ENCODE data around the gene SGPP2.

The SGPP2 gene

DNA sequence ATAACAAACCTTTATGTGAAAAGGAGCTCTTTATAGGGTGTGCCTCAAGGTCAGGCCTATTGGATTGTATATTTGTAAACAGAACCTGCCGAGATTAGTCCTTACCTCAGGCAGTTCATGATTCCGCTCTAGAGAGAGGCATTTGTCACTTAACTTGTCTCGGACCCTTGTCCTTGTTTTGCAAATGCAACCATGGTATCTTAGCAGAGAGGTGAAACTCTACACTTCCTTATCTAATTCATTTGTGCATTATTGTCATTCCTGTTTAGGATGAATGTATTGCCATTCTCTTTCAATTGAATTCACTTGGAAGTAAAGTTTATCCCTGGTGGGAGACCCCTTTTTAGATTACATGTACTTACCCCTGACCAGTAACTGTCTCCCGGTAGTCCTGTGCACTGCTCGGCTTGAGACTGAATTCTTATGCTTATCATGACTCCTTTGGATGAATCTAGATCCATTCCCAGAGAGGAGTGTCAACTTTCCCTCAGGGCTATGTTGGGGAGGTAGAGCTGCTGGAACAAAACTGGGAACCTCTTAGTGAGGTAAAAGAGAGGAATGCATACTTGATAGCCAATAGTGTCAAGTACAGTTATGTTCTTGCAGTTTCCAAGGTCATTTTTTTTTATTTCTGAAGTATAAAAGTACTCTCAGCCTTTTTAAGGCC lies 46.6 kb downstream of the SGPP2 start:
- DNase-seq (ENCODE audit: low read depth in 2 of 2) = no peak

DNA sequence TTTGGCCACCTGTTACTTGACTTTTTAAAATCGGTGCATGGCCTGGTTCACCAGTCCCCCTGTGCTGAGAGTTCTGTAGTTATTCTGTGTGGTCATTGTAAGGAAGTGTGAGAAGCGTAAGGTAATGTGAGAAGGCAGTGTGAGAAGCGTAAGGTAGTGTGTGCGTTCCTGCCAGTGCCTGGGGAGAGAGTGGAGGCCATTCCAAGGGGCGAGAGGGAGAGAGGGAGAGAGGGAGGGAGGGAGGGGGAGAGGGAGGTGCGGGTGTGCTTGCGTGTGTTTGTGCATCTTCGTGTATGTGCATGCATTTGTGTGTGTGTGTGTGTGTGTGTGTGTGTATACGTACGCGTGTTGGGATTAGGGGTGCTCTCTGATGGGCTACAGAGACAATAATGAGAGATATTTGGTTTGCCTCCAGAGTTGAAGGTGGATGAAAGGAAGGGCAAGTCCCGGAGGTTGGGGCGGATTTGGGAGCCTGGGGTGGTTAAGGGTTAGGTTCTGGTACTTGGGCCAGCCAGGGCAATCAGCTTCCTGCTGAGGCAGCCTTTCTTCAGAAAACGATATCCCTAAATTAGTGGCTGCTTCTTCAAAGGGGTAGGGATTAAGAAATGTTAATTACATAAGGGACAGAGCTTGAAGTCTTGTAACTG lies 53.7 kb downstream of the SGPP2 start:
- no peak for DNase-seq (ENCODE audit: low read depth in 2 of 2)

GRCh38 chr2:222479859-222480258 lies 55.5 kb downstream of the SGPP2 start:
- DNase-seq (ENCODE audit: low read depth in 2 of 2) = no peak

DNA sequence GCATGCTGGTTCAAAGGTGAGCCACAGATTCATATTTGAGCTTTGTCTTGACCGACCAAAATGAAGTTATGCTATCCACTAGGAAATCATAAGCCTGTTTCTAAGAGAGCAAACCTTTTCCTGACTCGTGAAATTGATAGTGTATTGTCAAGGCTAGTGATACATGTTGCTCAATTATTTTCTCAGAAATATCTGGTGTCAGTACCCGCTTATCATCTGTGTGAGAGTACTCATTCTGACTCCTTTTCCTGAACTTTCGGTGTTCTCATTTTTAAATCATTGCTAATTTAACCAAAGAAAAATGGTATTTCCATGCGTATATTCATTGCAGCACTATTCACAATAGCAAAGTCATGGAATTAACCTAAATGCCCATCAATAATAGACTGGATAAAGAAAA lies 56.2 kb downstream of the SGPP2 start:
- DNase-seq (ENCODE audit: low read depth in 2 of 2) = no peak

GRCh38 chr2:222481941-222482340 lies 57.6 kb downstream of the SGPP2 start:
- DNase-seq (ENCODE audit: low read depth in 2 of 2) = no peak

DNA sequence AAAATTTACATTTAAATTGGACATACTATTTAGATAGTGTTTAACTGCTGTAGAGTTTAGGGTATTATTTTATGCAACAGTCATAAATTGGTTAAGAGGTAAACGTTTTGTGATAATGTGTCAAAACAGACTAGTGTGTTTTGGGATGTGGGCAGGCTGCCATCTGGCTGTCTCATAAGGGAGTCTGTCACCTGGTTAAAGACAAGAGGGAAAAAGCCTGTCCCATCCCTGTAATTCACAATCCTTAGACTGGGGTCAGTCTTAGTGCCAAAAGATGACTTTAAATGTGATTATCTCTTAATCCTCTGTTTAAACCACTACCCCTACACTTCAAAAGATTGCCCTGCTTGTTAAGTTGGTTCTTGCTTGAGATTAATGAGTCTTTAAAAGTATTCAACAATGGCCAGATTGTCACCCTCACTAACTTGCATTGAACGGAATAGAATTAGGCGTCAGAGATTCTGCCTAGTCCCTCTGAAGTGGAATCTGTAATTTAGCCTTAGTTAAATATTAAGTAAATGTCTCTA lies 59.2 kb downstream of the SGPP2 start:
- no peak for DNase-seq (ENCODE audit: low read depth in 2 of 2)

DNA sequence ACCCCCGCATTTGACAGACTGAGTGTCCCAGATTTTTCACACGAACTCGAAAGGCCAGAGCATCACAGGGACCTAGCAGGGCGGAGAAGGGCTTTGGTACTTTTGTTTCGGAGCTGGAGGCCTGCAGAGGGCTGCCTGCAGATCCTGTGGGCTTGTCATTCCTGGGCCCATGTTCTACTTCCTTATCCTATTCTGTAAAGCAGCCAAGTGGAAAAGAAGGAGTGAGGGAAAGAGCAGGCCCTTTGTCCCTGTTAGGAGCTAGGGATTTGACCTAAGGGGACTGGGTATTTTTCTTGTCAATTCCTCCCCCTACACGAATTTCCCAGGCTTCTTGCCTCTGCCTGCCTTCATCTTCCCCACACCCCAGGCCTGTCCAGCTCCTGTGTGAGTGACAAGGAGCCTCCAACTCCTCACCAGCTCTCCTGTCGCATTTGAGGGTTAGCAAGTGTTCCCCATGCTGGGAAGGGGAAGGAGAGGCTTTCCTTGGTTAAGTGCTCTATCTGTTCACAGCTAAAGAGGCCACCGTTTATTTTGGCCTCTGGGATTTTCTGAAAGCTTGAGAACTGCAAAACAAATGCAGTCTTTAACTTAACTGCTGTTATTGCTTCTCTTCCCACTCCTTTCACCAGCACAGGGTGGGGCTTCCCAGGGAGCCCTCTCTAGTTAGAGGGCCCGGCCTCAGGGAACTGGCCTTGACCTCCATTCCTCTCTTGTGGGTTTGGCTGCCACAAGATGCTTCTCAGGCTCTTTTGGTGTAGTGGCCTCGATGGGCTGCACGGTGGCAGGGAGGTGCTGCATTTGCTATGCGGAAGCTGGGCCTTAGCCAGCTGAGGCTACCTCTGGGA lies 61.2 kb downstream of the SGPP2 start:
- no peak for DNase-seq (ENCODE audit: low read depth in 2 of 2)

DNA sequence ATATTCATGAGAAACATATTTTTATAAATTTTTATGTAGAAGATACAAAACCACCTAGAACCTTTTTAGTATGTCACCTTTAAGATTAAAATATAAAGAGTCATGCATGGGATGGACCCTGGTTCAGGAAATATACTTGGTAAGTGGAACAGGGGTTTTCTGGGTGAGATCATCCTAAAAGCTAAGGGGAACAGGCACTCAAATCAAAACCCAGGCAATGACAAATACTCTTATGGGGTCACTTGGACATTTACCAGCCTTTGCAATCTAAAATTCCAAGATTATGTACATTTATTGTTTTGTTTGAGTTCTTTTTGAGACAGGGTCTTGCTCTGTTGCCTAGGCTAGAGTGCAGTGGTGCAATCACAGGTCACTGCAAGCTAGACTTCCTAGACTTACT lies 65.8 kb downstream of the SGPP2 start:
- no peak for DNase-seq (ENCODE audit: low read depth in 2 of 2)

GRCh38 chr2:222492683-222493082 lies 68.3 kb downstream of the SGPP2 start:
- no peak for DNase-seq (ENCODE audit: low read depth in 2 of 2)

- no peak for DNase-seq (ENCODE audit: low read depth in 2 of 2)
These were observed 69.9 kb downstream of the SGPP2 start for GRCh38 chr2:222494104-222494739.

- DNase-seq (ENCODE audit: low read depth in 2 of 2) = no peak
These were observed 71.0 kb downstream of the SGPP2 start for GRCh38 chr2:222495388-222495787.

DNA sequence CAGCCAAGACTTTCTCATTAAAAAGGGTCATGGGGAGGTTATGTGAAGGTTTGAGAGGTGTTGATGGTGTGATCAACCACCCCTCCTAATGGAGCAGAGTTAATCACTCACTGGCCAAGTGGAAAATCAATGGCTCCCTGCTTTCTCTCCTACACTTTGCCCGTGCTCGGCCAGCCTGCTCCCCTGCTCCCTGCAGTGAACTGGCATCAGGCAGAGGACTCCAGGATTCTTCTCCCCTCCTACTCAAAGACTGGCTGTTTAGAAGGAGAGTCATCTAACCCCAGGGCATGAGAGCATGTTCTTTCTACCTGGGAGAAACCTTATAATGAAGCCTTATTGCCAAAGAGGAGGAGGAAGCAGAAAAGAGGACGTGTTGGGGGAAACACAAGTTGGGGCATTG lies 74.9 kb downstream of the SGPP2 start:
- no peak for DNase-seq (ENCODE audit: low read depth in 2 of 2)

DNA sequence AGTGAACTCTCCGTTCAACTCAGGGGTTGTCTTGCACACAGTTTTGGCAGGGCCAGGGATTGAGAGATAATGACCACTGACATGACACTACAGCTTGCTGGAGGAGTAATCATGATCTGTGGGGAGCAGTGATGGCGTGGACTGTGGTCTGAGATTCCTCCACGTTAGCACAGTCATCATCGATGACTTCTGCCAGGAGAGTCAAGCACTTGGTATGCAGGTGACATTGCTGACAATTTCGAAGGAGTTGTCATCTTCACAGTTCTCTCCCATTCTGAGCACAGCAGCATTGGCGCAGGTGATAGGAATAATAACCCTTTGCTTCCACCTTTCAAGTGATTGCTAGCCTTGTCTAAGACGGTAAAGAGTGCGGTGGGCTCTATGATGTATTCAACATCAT lies 79.8 kb downstream of the SGPP2 start:
- no peak for DNase-seq (ENCODE audit: low read depth in 2 of 2)

DNA sequence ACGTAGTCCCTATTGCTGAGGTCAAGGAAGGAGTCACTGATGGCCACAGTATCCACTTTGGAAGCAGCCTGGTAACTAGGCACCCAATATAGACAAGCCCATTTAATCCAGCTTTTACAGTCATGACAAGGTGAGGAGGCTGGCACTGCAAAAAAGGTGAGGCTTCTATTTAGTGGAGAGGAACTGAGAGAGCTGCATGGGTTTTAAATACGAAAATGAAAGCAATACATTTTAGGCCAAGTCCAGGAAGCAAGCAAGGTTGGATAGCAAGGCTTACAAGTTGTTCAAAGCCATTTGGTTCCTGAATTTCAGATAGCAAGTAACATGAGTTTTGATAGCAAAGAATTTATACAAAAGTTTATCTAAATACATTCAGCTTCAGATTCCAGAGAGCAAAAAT lies 80.4 kb downstream of the SGPP2 start:
- DNase-seq (ENCODE audit: low read depth in 2 of 2) = no peak

GRCh38 chr2:222506230-222506935 lies 82.0 kb downstream of the SGPP2 start:
- no peak for DNase-seq (ENCODE audit: low read depth in 2 of 2)

DNA sequence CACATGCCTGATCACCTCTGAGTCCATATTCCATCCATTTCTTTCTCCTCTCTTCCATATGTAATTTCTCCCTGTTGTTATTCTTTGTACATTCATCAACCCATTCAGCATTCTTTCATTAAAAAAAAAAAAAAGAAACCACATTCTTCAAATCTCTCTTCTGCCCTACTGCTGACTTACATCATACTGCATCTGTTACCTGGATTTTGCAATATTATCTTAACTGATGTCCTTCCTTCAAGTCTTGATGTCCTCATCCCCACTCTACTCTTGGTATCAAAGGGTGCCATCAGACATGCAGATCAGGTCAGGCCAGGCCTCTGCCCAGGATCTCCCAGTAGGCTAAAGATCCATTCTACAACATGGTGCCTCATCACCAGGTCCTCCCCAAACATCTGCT lies 90.6 kb downstream of the SGPP2 start:
- no peak for DNase-seq (ENCODE audit: low read depth in 2 of 2)

GRCh38 chr2:222518570-222519381 lies 94.4 kb downstream of the SGPP2 start:
- peak; percentile 16 to 25 for DNase-seq (ENCODE audit: low read depth in 2 of 2)

GRCh38 chr2:222521099-222521498 lies 96.8 kb downstream of the SGPP2 start:
- DNase-seq (ENCODE audit: low read depth in 2 of 2) = no peak

DNA sequence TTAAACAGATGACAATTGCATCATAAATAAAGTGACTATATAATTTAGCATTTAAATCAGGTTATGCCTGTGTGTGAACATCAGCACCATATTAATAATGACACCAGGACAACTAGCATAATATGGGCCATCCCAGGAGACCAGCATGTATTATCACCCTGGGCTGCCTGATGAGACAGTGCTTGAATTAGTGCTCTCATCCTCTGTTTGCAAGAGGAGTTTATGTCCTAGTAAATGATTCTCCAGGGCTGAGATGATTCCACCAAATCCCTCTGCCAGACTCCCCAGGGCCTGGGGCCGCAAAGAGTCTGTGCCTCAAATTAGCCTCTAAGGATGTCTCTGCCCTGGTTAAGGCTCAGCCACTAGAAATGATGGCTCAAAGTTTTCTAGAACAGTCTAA lies 97.7 kb downstream of the SGPP2 start:
- DNase-seq (ENCODE audit: low read depth in 2 of 2) = no peak

GRCh38 chr2:222523783-222524544 lies 99.6 kb downstream of the SGPP2 start:
- DNase-seq (ENCODE audit: low read depth in 2 of 2) = no peak

Data from fibroblast of skin of left quadriceps (primary cell).